Putamen (tissue), 1 donor: ENCODE data around the gene ACOXL.

Source experiments
- DNase-seq: peaks from one replicate; pipeline ENCODE4 v3.0.0-alpha.2; 2016; ENCODE audit warnings: low spot score

ACOXL gene

GRCh38 chr2:110977403-110977802 is 245.0 kb downstream of the ACOXL start:
- DNase-seq: no peak

- no peak for DNase-seq
Measured at GRCh38 chr2:110978148-110978547, 245.8 kb downstream of the ACOXL start.

DNA sequence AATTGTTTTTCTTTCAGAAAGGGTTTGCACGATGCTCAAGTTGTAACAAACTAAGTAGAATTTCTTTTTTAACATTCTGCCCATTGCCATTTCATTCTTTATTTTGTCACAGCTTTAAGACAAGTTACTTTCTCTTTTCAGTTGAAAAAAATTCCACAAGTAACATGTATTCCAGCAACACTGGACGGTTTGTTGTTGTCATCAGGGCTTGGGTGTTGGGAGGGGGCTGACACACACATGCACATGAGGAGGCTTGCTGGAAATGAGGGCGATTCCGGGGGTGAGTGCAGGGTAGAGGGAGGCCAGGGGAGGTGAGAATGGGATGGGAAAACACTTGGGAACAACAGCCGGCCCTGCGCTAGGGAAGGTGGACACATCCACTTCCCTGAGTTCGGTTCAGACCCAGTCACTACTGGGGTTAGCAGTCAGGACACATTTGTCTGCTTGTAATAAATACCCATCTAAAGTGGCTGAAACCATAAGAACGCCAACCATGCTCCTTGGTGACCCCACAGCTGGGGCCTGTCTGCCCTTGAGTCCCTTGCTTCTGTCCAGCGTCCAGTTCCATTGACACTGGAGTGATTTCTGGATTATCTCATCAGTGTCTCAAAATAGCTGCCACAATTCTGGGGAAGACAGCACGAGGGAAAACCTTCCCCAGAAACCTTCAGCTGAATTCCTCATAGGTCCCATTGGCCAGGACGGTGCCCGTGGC is 246.5 kb downstream of the ACOXL start:
- no peak for DNase-seq

GRCh38 chr2:110979471-110980338 is 247.3 kb downstream of the ACOXL start:
- no peak for DNase-seq

DNA sequence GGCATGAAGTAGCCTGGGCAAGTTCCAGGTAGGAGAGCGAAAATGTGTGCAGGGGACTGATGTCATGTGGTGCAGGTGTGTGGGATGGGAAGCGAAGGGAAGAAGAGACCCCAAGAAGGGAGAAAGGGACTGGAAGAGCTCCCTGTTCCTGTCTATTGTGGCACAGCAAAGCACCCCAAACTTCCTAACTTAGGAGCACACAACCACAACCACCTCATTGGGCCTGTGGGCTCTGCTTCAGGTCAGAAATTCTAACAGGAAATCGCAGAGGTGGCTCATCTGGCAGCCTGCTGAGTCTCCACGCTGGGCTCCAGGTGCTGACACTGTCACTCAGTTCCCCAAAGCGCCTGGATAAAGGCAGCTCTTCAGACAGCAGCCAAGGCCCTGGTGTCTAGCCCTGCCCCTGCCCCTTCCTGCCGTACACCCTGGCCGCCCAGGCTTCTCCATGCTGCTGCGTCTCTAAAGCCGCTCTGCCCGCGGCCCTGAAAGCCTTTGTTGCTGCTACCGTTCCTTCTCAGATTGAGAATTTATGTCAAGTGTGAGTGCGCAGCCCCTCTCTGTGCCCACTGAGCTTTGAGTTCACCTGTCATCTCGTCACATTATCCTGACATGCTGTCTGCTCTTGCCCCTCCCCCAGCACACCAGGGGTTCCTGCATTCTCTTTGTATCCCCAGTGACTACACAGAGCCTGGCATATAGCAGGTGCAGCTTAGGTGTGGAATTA is 248.1 kb downstream of the ACOXL start:
- DNase-seq: no peak

- DNase-seq: no peak
Measured at GRCh38 chr2:110983133-110983532, 250.8 kb downstream of the ACOXL start.

DNA sequence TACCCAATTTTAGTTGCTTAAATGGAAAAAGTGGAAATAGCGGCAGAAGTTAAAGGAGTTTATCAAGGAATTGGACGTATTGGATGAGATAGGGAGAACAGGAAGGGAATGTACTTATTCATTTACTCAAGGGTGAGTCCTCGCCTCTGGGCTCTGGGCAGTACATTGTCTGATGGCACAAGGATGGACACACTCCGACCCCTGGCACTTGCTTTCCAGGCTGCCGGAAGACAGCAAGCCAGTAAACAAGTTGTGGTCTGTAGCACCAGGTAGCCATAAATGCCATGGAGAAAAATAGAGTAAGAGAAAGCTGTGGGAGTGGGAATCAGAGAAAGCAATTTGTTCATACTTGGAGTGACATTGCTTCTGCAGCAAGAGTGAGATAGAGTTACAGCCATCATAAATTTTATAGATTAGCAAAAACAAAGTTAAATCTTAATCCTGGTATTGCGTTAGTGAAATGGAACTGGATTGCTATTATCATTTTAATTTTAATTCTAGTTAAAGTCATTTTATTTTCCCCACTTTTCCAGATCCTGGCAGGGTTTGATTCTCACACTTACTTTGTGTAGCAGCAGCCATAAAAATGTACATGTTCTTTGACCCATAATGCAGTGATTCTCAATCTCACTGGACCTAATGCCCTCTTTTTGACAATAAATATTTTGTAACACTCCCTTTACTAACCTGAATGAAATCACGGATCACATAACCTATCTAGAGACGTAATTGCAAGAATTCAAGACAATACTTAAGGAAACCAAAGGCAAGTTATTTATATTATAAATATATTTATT is 252.5 kb downstream of the ACOXL start:
- DNase-seq: no peak

GRCh38 chr2:110990440-110990839 is 258.1 kb downstream of the ACOXL start:
- DNase-seq: no peak

DNA sequence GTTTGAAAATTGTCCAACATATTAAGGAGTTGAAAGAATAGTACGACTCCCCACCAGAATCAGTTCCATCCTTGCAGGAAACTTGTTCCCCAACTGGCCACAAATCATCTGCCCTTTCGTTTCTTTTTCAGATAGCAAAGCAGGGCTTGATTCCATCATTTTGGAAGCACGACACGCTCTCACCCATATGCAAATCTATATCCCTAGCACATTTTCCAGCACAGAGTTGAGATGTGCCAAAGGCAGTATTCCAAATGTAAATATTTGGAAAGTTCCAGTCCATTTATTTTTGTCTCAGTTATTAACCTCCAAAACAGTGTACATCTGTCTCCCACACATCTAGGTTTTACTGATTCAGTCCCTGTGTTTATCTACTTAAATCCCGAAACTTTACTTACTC is 259.5 kb downstream of the ACOXL start:
- DNase-seq: no peak

DNA sequence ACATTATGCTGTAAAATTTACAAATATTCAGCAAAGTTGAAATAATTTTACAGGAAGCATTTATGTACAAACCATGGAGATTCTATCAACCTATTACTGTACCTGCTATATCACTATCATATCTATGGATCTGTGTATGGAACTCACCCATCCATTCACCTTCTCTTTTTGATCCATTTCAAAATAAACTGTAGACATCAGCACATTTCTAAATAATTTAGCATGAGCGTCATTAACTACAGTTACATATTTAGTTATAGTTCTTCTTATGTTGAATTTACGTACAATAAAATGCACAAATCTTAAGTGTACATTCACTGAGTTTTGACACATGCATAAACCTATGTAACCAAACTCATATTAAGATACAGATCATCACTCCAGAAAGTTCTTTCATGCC is 260.5 kb downstream of the ACOXL start:
- no peak for DNase-seq

GRCh38 chr2:110993557-110994231 is 261.3 kb downstream of the ACOXL start:
- no peak for DNase-seq

DNA sequence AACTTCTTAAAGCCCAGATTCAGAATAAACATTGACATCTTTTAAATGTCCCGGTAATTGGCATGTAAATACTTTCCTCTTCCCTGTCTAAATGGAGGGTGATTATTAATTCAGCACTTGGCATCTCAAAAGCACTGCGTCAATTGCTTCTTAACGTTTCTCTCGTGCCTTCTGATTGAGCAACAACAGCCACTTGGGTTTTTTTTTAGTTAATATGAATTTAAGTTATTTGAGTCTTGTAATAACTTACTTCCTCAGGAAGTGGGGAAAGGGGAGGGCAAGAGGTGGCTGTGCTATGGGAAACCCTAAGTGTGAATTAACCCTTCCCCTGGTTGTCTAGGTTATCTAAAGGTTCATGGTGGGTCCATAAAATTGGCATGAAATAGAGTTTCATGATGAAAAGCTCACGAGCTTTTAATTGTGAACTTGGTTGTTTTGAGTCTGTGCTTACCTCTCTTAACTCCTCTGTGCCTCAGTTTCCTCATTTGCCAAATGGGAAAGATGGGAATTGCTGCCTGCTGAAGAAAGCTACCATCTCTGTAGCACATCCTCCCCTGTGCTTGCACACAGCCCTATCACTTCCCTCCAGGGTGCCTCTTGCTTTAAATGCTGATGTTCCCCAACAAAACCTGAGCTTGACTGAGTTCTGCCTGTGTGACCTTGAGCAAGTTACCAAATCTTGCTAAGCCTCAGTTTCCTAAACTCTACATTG is 262.0 kb downstream of the ACOXL start:
- DNase-seq: no peak

- DNase-seq: no peak
Measured at GRCh38 chr2:110995911-110996310, 263.5 kb downstream of the ACOXL start.

DNA sequence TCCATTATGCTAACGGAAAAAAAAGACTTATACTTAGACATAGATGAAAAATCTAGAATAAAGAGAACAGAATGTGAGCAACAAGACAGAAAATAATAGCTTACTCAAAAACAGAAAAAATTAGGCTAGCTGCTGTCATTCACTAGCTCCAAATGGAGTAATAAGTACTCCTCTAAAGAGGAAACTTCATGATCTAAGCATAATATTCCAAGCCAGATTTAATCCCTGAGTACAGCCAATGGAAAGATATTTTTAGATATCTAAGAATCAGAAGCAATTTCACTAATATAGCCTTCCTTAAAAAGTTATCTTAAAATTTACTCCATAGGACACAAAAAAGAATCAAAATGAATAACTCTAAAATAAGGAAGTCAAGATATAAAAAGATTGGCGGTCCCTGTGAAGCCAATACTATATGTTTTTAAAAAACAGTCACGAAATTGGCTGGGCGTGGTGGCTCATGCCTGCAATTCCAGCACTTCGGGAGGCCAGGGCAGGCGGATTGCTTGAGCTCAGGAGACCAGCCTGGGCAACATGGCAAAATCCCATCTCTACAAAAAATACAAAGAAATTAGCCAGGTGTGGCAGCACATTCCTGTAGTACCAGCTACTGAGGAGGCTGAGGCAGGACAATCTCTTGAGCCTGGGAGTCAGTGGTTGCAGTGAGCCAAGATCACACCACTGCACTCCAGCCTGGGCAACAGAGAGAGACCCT is 265.1 kb downstream of the ACOXL start:
- DNase-seq: no peak

GRCh38 chr2:110998311-110998710 is 265.9 kb downstream of the ACOXL start:
- DNase-seq: no peak

DNA sequence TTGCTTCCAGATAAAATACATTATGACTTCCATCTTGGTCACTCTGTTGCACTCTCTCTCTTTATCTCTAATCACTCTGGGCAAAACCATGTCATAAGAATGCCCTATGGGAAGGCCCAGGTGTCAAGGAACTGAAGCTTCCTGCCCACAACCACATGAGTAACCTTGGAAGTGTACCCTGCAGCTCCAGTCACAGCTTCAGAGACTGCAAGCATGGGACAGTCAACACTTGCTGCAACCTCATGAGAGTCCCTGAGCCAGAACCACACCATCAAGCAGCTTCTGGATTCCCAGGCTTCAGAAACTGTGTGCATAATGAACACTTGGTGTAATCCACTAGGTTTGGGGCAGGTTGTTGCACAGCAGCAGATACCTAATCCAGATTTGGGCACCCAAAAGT is 267.3 kb downstream of the ACOXL start:
- DNase-seq: no peak

GRCh38 chr2:111005307-111005706 is 272.9 kb downstream of the ACOXL start:
- no peak for DNase-seq

- no peak for DNase-seq
Measured at GRCh38 chr2:111005821-111006220, 273.4 kb downstream of the ACOXL start.

- DNase-seq: no peak
Measured at GRCh38 chr2:111007757-111008688, 275.6 kb downstream of the ACOXL start.
